K562 (cell line): ENCODE results near the gene SORCS2. TPM values are rescaled to one million over a fixed set of nuclear protein-coding genes. Genes with fewer than 3 reads are reported as not detected.

Experiments used
- ATAC-seq: fragments of 200-7000 bp; cut with Tn5 transposase; 3 replicates; pipeline ENCODE4 v1.9.1; 2020; ENCODE audit warnings: moderate library complexity
- BruUV-seq: library from RNA; stranded (reverse); fragments of 400-500 nt; replicated peaks from 2 replicates; lab custom pipeline; 2021; lab: Mats Ljungman, UMichigan
- CTCF ChIA-PET: fragments of 300-600 bp; formaldehyde crosslinking; extraction: SDS; loops from one replicate; lab custom pipeline; 2021; ENCODE audit warnings: low intra/inter-chr PET ratio; lab: Yijun Ruan, JAX
- POLR2A ChIA-PET: fragments of 300-600, 350-650 bp; sonication (Branson Sonifier 250); formaldehyde crosslinking; extraction: SDS; loops from one replicate; lab custom pipeline; 2021; ENCODE audit warnings: antibody characterized with exemption, inconsistent platforms; lab: Yijun Ruan, JAX
- DNase-seq, 4 experiments: peaks; one replicate each; pipeline versions ENCODE4 v3.0.0 to v3.0.0-alpha.2; 2011 to 2018; ENCODE audit warnings: low spot score in 3 of 4, mixed read lengths in 3 of 4; ENCODE audit errors: extremely low read depth in 1 of 4
- FAIRE-seq: peaks from 2 replicates; lab custom pipeline; 2011; peaks lifted over from hg19 to GRCh38; lab: Jason Lieb, UNC
- H2AFZ ChIP-seq: 2 replicates; pipeline ENCODE4 v1.6.0; 2011; ENCODE audit warnings: low read depth, low read length, control low read depth, inconsistent platforms
- H3K27ac ChIP-seq: fragments of 200-600 bp; 3 replicates; pipeline ENCODE4 v1.8.0; 2011; ENCODE audit warnings: low read depth, mild to moderate bottlenecking, control low read depth, inconsistent platforms, low read length, moderate library complexity, mixed read lengths; ENCODE audit errors: extremely low read depth
- H3K27me3 ChIP-seq, 2 experiments: fragments of 300-600 bp in 1 of 2; 2 replicates in 1 of 2; 3 replicates in 1 of 2; pipeline versions ENCODE4 v1.6.0 to v1.8.0; 2011; ENCODE audit warnings: inconsistent platforms in 2 of 2, low read length in 2 of 2, mild to moderate bottlenecking in 1 of 2, mixed read lengths in 1 of 2, moderate library complexity in 1 of 2; ENCODE audit not compliant: control insufficient read depth in 2 of 2, insufficient read depth in 2 of 2
- H3K36me3 ChIP-seq: fragments of 300-600 bp; 3 replicates; pipeline ENCODE4 v1.8.0; 2011; ENCODE audit warnings: mild to moderate bottlenecking, low read length, inconsistent platforms; ENCODE audit not compliant: control insufficient read depth, insufficient read depth
- H3K4me1 ChIP-seq, 2 experiments: fragments of 200-600 bp in 1 of 2; replicated peaks in 1 of 2; 2 replicates in 1 of 2; 3 replicates in 1 of 2; pipeline versions ENCODE4 v1.5.1 to v1.8.0; 2011; ENCODE audit warnings: inconsistent platforms in 2 of 2, low read length in 2 of 2, mild to moderate bottlenecking in 1 of 2, mixed read lengths in 1 of 2, moderate library complexity in 1 of 2; ENCODE audit not compliant: control insufficient read depth in 2 of 2, insufficient read depth in 2 of 2
- H3K4me2 ChIP-seq: 2 replicates; pipeline ENCODE4 v1.6.1; 2011; ENCODE audit warnings: low read length, control low read depth, inconsistent platforms, mixed read lengths; ENCODE audit not compliant: insufficient read depth
- H3K4me3 ChIP-seq: fragments of 200-600 bp; sonication (generic), shearing (Covaris generic); 2 replicates; pipeline ENCODE4 v1.5.1; 2016; ENCODE audit warnings: control low read depth, inconsistent platforms
- H3K79me2 ChIP-seq: fragments of 200-600 bp; 3 replicates; pipeline ENCODE4 v1.8.0; 2011; ENCODE audit warnings: low read length, inconsistent platforms; ENCODE audit not compliant: control insufficient read depth, insufficient read depth
- H3K9ac ChIP-seq, 2 experiments: 2 replicates each; pipeline versions ENCODE4 v1.6.0 to v1.6.1; 2011; ENCODE audit warnings: low read depth in 2 of 2, low read length in 2 of 2, control low read depth in 1 of 2, inconsistent platforms in 1 of 2, mild to moderate bottlenecking in 1 of 2, mixed read lengths in 1 of 2; ENCODE audit not compliant: insufficient read depth in 1 of 2
- H3K9me1 ChIP-seq: one replicate; pipeline ENCODE4 v1.6.0; 2011; ENCODE audit warnings: inconsistent platforms, mild to moderate bottlenecking, low read length, moderate library complexity; ENCODE audit not compliant: control insufficient read depth, insufficient read depth
- H3K9me3 ChIP-seq: replicated peaks from 2 replicates; pipeline ENCODE4 v1.5.1; 2011; ENCODE audit warnings: low read depth, low read length, inconsistent platforms; ENCODE audit not compliant: control insufficient read depth, insufficient read depth
- H4K20me1 ChIP-seq: replicated peaks from 2 replicates; pipeline ENCODE4 v1.6.1; 2011; ENCODE audit warnings: low read length, inconsistent platforms, mixed read lengths; ENCODE audit not compliant: control insufficient read depth, insufficient read depth
- ATF3 ChIP-seq, 2 experiments: fragments of 450-650 bp in 1 of 2; sonication (generic) in 1 of 2; formaldehyde crosslinking in 1 of 2; IDR thresholded peaks in 1 of 2; conservative IDR thresholded peaks in 1 of 2; 2 replicates each; pipeline versions ENCODE4 v1.6.1 to v1.8.1; 2016 to 2023; ENCODE audit warnings: mild to moderate bottlenecking in 2 of 2, moderate library complexity in 2 of 2, inconsistent platforms in 1 of 2, missing genetic modification reagents in 1 of 2
- JUND ChIP-seq, 2 experiments: IDR thresholded peaks; 2 replicates in 1 of 2; 3 replicates in 1 of 2; pipeline ENCODE4 v1.6.1; 2011; ENCODE audit warnings: borderline replicate concordance in 2 of 2, low read depth in 2 of 2, low read length in 2 of 2, improper control_type of control experiment in 1 of 2, missing biosample characterization in 1 of 2, missing genetic modification characterization in 1 of 2, missing genetic modification reagents in 1 of 2
- MBD1 ChIP-seq: fragments of 250-450 bp; sonication (Bioruptor Pico); IDR thresholded peaks from 2 replicates; pipeline ENCODE4 v1.8.0; 2022; ENCODE audit warnings: inconsistent platforms
- NFATC3 ChIP-seq: fragments of 450-650 bp; IDR thresholded peaks from 2 replicates; pipeline ENCODE4 v1.6.1; 2017; ENCODE audit warnings: mild to moderate bottlenecking
- NR2C1 ChIP-seq, 2 experiments: fragments of 450-650 bp; IDR thresholded peaks; 2 replicates each; pipeline ENCODE4 v1.6.1; 2017; ENCODE audit warnings: mild to moderate bottlenecking in 2 of 2, antibody characterized with exemption in 1 of 2, inconsistent platforms in 1 of 2, missing compliant biosample characterization in 1 of 2, missing genetic modification characterization in 1 of 2
- SMAD4 ChIP-seq: fragments of 250-450 bp; sonication (Bioruptor Pico); conservative IDR thresholded peaks from 2 replicates; pipeline ENCODE4 v1.8.0; 2021; ENCODE audit warnings: inconsistent platforms, mild to moderate bottlenecking, moderate library complexity
- STAT5A ChIP-seq: IDR thresholded peaks from 2 replicates; pipeline ENCODE4 v1.6.1; 2012; ENCODE audit warnings: low read length, inconsistent platforms, borderline replicate concordance
- ZBTB11 ChIP-seq, 3 experiments: fragments of 200-800 bp in 1 of 3; fragments of 250-450 bp in 1 of 3; fragments of 450-650 bp in 1 of 3; sonication (Bioruptor Pico) in 1 of 3; sonication (Bioruptor generic) in 1 of 3; formaldehyde crosslinking in 1 of 3; IDR thresholded peaks; 2 replicates each; pipeline versions ENCODE4 v1.6.1 to v1.8.0; 2016 to 2022; ENCODE audit warnings: mild to moderate bottlenecking in 2 of 3, missing genetic modification characterization in 2 of 3, missing compliant biosample characterization in 1 of 3, moderate library complexity in 1 of 3
- ZNF175 ChIP-seq: fragments of 200-800 bp; sonication (Bioruptor generic); IDR thresholded peaks from 2 replicates; pipeline ENCODE4 v1.6.1; 2016; ENCODE audit warnings: low read depth, mild to moderate bottlenecking, missing genetic modification characterization, missing compliant biosample characterization
- ZNF766 ChIP-seq: fragments of 200-800 bp; sonication (Bioruptor generic); conservative IDR thresholded peaks from 2 replicates; pipeline ENCODE4 v1.6.1; 2016; ENCODE audit warnings: missing genetic modification characterization, missing compliant biosample characterization
- WGBS: fragments of 100-300 bp; shearing (Covaris generic); methylation state at CpG from one replicate; pipeline ENCODE4 v1.1.6; 2016; ENCODE audit warnings: low coverage, mixed read lengths; ENCODE audit not compliant: insufficient coverage; ENCODE audit errors: missing lambda C conversion rate; 5-methylcytosine and 5-hydroxymethylcytosine counted together
- in situ Hi-C: fragments of 300-500 bp; cut with MboI; formaldehyde crosslinking; loops from 4 replicates; pipeline ENCODE4 v1.15.0; 2018; ENCODE audit warnings: inconsistent platforms, mixed read lengths
- intact Hi-C: fragments of 100-400 bp; cut with micrococcal nuclease; formaldehyde crosslinking; loops from 2 replicates; pipeline ENCODE4 v1.14.2; 2022
- polyA plus RNA-seq, 8 experiments: library from polyadenylated mRNA; depleted of rRNA in 4 of 8; stranded (reverse) in 5 of 8; unstranded in 3 of 8; fragments of >200 nt; fragmentation: Nextera tagmentation in 2 of 8; fragmentation: Illumina TruSeq in 1 of 8; extraction: Ambion mirVana in 2 of 8; extraction: Trizol in 1 of 8; gene quantifications; 2 replicates each; pipeline versions ENCODE4 v1.2.1 to v1.2.3, GENCODE V29; 2011 to 2014; ENCODE audit warnings: inconsistent platforms in 1 of 8, missing spikeins in 1 of 8
- total RNA-seq, 7 experiments: library from RNA; depleted of rRNA in 6 of 7; stranded (reverse); fragments of >200 nt in 6 of 7; fragmentation: Illumina TruSeq in 2 of 7; extraction: Trizol in 2 of 7; gene quantifications; 2 replicates each; pipeline versions ENCODE4 v1.2.1 to v1.2.3, GENCODE V29; 2011 to 2021; ENCODE audit warnings: low replicate concordance in 1 of 7

Gene SORCS2
- total and polyA plus RNA-seq, 9 of the 15 experiments (the other 6 are each of a cell fraction or from before 2014, with no cell fraction given): not detected

DNA sequence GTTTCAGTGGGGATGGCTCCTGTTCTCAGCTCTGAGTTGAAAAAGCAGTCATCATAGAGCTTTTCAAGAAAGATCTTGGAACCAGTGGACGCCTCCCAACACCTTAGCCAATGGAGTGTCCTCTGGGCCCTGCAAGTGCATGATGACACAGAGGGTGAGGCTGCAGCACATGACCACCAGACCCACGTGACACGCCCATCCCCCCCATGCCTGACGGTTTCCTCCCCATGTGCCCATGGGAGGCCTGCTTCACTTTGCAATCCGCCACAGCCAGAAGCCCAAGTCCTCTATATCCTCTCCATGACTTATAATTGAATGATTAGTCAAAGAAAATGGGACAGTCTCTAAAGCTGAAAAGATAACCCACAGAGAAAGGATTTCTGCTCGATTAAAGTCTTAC is 560.3 kb downstream of the SORCS2 start:
- Histone ChIP-seq H3K27me3 (peaks cover 6 to 19% of the 10 kb centered on the region in 2 experiments; a peak in 4 of 5 replicates), H4K20me1 (no peaks in the 10 kb centered on the region; the same call in none of the 2 replicates), H3K79me2 (peaks cover 37% of the 10 kb centered on the region), H2AFZ (0 out of 2 replicates have a peak overlapping the region, but pooled peaks have one; percentile 4), H3K36me3 (no peaks in the 10 kb centered on the region), H3K9me3 (no peaks in the 10 kb centered on the region), H3K9ac (no peak overlapping the region), H3K4me1 (peaks cover 5 to 31% of the 10 kb centered on the region in 2 experiments; a peak in 3 of 5 replicates), H3K4me2 (no peak overlapping the region), H3K4me3 (no peak overlapping the region), H3K27ac (no peak overlapping the region; the same call in 2 of the 3 replicates), H3K9me1 (no peaks in the 10 kb centered on the region)
- intact Hi-C loops (no loop called here), in situ Hi-C loops (no loop called here)
- ATAC-seq: peak; percentile 63
- no TSS peak for BruUV-seq
- no peak for FAIRE-seq
- WGBS: 28% methylated on average over 6 of the region's 6 CpGs
- DNase-seq: peak; percentile 20 to 42 (median 34)
- CTCF ChIA-PET: no interaction called here
- POLR2A ChIA-PET: interaction anchor here (0.6 to 1.5 kb wide), 3 partner anchors 10 to 58 kb away, joined by 3 to 4 read pairs (median 3); no protein-coding TSS in a partner anchor
- TF ChIP-seq JUND (IDR thresholded peaks at IDR 0.05; ENCODE audit: borderline replicate concordance, low read depth, low read length): 0 out of 2 replicates have a peak, but pooled peaks have one; percentile 19
- no peak for TF ChIP-seq JUND (tag; IDR thresholded peaks at IDR 0.05; ENCODE audit: borderline replicate concordance, low read depth, low read length)
- TF ChIP-seq STAT5A: no peak
- no peak for TF ChIP-seq NR2C1 (IDR thresholded peaks at IDR 0.05)
- TF ChIP-seq NR2C1 (tag; IDR thresholded peaks at IDR 0.05): no peak
- TF ChIP-seq SMAD4 (CRISPR knock-in tag): 0 out of 2 replicates have a peak, but pooled peaks have one; percentile 19
- TF ChIP-seq ATF3 (IDR thresholded peaks at IDR 0.05): peak; percentile 51
- no peak for TF ChIP-seq ATF3 (CRISPR knock-in tag; conservative IDR thresholded peaks at IDR 0.05)
- TF ChIP-seq ZNF175 (CRISPR knock-in tag): 0 out of 2 replicates have a peak, but pooled peaks have one; percentile 30
- no peak for TF ChIP-seq MBD1 (CRISPR knock-in tag)
- TF ChIP-seq ZNF766: no peak
- no peak for TF ChIP-seq NFATC3
- TF ChIP-seq ZBTB11 (CRISPR knock-in tag; IDR thresholded peaks at IDR 0.05): no peak
